ENCODE results near the gene CDCP2.

Gene CDCP2

DNA sequence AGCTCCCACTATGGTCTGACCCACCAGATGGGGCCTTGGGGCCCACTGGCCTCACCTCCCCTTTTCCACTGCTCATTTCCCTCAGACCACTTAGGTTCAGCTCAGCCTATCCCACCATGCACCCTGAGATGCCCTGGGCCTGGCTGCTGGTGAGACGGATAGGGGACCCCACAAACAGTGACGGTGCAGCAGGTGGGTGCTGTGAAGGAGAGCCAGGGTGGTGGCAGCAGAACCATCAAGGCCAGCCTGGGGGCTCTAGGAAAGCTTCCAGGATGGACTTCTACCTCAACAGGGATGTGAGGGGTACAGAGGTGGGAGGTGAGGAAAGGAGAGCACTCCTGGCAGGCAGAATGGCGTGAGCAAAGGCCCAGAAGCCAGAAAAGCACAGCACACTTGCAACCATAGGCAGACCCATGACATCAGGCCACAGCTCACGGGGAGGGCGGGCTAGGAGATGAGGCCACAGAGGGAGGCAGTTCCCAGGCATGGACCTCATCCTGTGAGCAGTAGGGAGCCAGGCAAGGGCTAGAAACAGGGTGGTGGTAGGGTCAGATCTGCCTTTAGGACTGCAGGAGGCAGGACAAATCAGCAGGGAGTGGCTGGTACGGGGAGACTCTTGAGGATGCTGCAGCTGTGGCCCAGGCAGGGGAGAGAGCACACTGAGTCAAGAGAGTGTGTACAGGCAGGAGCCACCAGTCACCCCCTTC is 24.0 kb upstream of the CDCP2 start:
- TF ChIP-seq, protein P1, sequence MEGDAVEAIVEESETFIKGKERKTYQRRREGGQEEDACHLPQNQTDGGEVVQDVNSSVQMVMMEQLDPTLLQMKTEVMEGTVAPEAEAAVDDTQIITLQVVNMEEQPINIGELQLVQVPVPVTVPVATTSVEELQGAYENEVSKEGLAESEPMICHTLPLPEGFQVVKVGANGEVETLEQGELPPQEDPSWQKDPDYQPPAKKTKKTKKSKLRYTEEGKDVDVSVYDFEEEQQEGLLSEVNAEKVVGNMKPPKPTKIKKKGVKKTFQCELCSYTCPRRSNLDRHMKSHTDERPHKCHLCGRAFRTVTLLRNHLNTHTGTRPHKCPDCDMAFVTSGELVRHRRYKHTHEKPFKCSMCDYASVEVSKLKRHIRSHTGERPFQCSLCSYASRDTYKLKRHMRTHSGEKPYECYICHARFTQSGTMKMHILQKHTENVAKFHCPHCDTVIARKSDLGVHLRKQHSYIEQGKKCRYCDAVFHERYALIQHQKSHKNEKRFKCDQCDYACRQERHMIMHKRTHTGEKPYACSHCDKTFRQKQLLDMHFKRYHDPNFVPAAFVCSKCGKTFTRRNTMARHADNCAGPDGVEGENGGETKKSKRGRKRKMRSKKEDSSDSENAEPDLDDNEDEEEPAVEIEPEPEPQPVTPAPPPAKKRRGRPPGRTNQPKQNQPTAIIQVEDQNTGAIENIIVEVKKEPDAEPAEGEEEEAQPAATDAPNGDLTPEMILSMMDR (IDR thresholded peaks at IDR 0.05; ENCODE audit: insufficient read depth, low read depth, low read length, missing control alignments), result no peak
- no peak overlapping the region for H3K4me3 ChIP-seq (ENCODE audit: low read depth, low read length)
- DNase-seq (ENCODE audit: low read depth), result no peak

DNA sequence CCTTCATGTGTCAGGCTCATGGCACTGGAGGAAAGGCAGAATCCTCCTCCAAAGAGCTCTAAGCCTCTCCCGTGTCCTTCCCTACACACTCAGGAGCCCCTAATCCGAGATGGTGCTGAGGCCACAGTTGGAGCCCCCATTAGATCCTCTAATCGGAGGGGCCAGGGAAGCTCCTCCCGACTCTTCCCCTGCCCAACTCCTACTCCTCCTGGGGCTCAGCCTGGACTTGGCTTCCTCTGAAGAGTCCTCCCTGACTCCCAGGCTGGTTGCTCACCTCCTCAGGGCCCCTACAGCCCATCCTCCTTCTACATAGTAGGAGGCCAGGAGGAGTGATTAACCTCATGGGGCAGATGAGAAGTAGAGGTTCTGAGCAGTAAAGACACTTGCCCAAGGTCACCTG is 21.3 kb upstream of the CDCP2 start:
- DNase-seq (ENCODE audit: low read depth), result no peak
- no peak overlapping the region for H3K4me3 ChIP-seq (ENCODE audit: low read depth, low read length)
- TF ChIP-seq, protein P1 (IDR thresholded peaks at IDR 0.05; ENCODE audit: insufficient read depth, low read depth, low read length, missing control alignments), result no peak

DNA sequence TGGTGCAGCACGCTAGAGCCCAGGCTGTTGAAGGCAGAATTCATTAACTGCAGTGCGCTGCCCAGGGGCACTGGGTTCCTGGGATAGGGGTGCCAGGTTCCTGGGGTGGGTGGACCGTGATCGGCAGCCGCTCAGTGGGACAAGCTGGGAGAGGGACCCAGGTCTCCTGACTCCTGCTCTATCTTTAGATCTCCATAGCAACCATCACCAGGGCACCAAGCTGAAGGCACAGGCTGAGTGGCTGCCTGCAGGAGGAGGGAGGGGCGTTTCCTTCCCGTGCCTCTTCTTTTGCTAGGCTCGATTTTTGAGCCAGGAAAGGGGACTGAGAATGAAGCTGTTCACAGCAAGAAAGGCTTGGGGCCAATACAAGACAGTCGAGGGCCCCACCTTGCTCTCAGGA is 20.9 kb upstream of the CDCP2 start:
- no peak for DNase-seq (ENCODE audit: low read depth)
- H3K4me3 ChIP-seq (ENCODE audit: low read depth, low read length), result no peak overlapping the region
- TF ChIP-seq, protein P1 (IDR thresholded peaks at IDR 0.05; ENCODE audit: insufficient read depth, low read depth, low read length, missing control alignments), result no peak

DNA sequence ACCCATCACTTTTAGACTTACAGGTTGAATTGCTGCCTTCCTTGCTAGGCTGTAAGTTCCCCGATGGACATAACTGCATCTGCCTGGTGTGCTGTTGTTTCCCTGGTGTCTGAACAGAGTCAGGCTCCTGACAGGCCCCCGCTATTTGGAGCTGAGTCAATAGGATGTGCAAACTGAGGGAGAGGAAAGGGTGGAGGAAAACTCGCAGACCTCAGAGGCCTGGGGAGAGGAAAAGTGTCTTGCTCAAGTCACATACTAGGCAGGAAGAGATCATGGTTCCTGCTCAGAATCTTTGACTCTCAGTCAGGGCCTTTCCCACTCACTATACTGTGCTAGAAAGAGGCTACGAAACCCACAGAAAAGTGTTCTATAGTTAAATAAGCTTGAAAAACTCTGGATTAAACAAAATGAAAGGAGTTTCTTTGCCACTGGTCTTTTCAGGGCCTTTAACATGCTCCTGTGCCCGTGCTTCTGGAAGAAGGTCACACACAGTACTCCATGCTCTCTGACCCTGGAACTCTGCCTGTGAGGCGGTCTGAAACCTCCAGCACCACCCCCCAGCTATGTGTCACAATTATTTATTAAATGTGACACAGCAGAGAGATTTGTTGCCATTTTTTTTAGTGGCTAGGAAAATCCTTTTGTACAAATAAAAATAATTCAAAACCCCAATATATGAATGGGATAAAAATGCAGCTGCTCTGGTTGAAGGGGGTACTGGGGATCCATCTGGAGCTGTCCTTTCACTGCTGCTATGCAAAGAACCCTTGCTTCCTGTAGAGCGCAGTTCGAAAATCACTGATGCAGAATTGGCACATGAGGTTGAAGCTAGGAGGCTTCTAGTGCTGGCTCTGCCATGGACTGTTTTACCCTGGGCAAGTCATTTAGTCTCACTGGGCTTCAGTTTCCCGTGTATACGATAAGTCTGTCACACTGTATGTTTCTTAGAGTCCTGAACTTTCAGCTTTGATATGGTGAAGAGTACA is 20.1 kb upstream of the CDCP2 start:
- no peak for DNase-seq (ENCODE audit: low read depth)
- H3K4me3 ChIP-seq (ENCODE audit: low read depth, low read length), result no peak overlapping the region
- TF ChIP-seq, protein P1 (IDR thresholded peaks at IDR 0.05; ENCODE audit: insufficient read depth, low read depth, low read length, missing control alignments), result no peak

DNA sequence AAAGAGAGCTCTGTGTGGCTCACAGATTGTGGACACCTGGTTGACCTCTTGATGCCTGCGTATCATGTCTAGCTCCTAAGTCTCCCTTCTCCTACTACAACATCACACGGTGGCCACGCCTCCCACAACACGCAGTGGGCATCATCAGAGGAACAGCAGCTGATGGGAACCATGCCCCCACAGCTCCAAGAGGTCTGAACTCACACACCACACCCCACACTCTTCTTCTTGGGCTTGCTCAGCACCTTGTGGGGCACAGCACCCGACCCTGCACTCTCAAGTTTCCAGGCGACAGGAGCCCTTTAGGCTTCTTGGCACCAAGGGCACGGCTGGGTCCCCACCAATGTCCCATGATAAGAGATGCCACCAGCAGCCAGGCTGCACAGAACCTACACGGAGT is 18.8 kb upstream of the CDCP2 start:
- TF ChIP-seq, protein P1 (IDR thresholded peaks at IDR 0.05; ENCODE audit: insufficient read depth, low read depth, low read length, missing control alignments), result no peak
- H3K4me3 ChIP-seq (ENCODE audit: low read depth, low read length), result no peak overlapping the region
- DNase-seq (ENCODE audit: low read depth), result no peak

DNA sequence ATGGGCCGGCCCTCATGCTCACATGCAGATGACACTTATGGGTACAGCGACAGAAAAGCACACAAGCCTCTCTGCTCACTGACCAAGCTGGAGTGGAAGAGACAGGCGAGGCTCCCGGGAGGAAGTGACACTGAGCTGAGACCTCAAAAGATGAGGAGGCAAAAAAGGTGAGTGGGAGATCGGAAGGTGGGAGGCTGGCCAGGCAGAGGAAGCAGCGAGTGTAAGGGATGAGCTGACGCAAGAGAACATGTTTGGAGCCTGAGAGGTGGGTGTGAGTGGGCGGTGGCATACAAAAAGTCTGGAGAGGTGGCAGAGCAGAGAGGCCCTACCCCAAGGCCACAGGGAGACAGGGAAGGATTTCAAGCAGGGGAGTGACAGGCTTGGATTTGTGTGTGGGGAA is 18.2 kb upstream of the CDCP2 start:
- H3K4me3 ChIP-seq (ENCODE audit: low read depth, low read length), result no peak overlapping the region
- DNase-seq (ENCODE audit: low read depth), result no peak
- TF ChIP-seq, protein P1 (IDR thresholded peaks at IDR 0.05; ENCODE audit: insufficient read depth, low read depth, low read length, missing control alignments), result no peak

Data from GM12865 (cell line).